SK-N-MC (cell line): ENCODE measurements around the gene ATXN10.

Source experiments
- DNase-seq: peaks from one replicate; pipeline ENCODE4 v3.0.0-alpha.2; 2011; ENCODE audit warnings: low read depth, low spot score
- H3K27ac ChIP-seq: fragments of 200-600 bp; sonication (generic); 2 replicates; pipeline ENCODE4 v1.5.1; 2016; ENCODE audit warnings: mixed run types
- H3K36me3 ChIP-seq: fragments of 200-600 bp; sonication (generic); 2 replicates; pipeline ENCODE4 v1.6.1; 2017; ENCODE audit warnings: antibody characterized with exemption, low read length, mixed read lengths; ENCODE audit not compliant: insufficient read depth
- H3K4me3 ChIP-seq: fragments of 200-600 bp; sonication (generic); 2 replicates; pipeline ENCODE4 v1.5.1; 2016
- H3K9ac ChIP-seq: fragments of 200-600 bp; sonication (generic); 2 replicates; pipeline ENCODE4 v1.8.0; 2017; ENCODE audit warnings: mixed run types, mixed read lengths; ENCODE audit not compliant: insufficient read length
- H3K9me3 ChIP-seq: fragments of 200-600 bp; sonication (generic); 2 replicates; pipeline ENCODE4 v1.6.1; 2017; ENCODE audit warnings: low read depth, mild to moderate bottlenecking, antibody characterized with exemption, low read length, moderate library complexity, mixed read lengths
- EZH2 ChIP-seq: fragments of 200-600 bp; sonication (generic); IDR thresholded peaks from one replicate; pipeline ENCODE4 v1.6.1; 2017; ENCODE audit warnings: antibody characterized with exemption
- FOXP2 ChIP-seq: optimal IDR thresholded peaks from 2 replicates; pipeline ENCODE3; 2011; ENCODE audit warnings: mild to moderate bottlenecking, moderate library complexity; ENCODE audit not compliant: insufficient read depth; ENCODE audit errors: extremely low read length, control extremely low read depth
- POLR2AphosphoS5 ChIP-seq: IDR thresholded peaks from 2 replicates; pipeline ENCODE4 v1.6.1; 2012; ENCODE audit warnings: mild to moderate bottlenecking, low read depth, low read length, borderline replicate concordance

ATXN10 gene

DNA sequence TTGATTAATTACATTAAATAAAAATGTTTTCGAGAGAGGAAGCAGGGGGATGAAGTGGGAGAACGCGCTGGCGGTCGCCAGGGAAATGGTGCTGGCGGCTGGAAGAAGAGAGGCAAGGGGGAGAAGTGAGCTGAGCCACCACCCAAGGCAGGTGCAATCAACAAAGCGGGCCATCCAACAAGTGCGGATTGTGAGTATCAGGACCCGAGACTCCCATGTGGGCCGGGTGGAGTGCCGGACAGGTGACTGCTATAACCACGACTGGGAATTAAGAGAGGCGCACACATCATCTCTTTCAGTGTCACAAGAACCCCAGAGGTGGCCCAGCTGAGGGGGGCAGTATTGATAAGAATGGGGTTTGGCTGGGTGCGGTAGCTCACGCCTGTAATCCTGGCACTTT is 41.2 kb upstream of the ATXN10 start:
- no peak for DNase-seq
- Histone ChIP-seq H3K9me3 (no peaks in the 10 kb centered on the region), H3K36me3 (no peaks in the 10 kb centered on the region), H3K9ac (no peak overlapping the region), H3K4me3 (no peak overlapping the region), H3K27ac (no peak overlapping the region)
- TF ChIP-seq EZH2 (no peak), POLR2AphosphoS5 (no peak), FOXP2 (no peak)

- Histone ChIP-seq H3K36me3 (no peaks in the 10 kb centered on the region), H3K9ac (no peak overlapping the region), H3K4me3 (no peak overlapping the region), H3K9me3 (no peaks in the 10 kb centered on the region), H3K27ac (no peak overlapping the region)
- DNase-seq, result no peak
- TF ChIP-seq EZH2 (no peak), FOXP2 (no peak), POLR2AphosphoS5 (no peak)
Observed at GRCh38 chr22:45631140-45631840, 40.3 kb upstream of the ATXN10 start.

DNA sequence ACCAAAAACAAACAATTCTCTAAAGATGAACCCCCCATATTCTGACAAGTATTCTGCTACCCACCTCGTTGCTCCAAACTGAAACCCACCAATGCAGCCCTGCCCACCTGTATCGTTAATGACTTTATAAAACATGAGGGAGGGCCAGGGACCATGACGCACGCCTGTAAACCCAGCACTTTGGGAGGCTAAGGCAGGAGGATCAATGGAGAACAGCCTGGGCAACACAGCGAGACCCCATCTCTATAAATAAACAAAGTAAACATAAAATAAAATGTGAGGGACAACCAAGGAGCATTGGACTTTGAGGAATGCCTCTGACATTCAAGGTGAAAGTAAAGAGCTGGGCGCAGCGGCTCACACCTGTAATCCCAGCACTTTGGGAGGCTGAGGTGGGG is 39.8 kb upstream of the ATXN10 start:
- Histone ChIP-seq H3K9ac (no peak overlapping the region), H3K4me3 (no peak overlapping the region), H3K9me3 (no peaks in the 10 kb centered on the region), H3K27ac (no peak overlapping the region), H3K36me3 (no peaks in the 10 kb centered on the region)
- TF ChIP-seq FOXP2 (no peak), EZH2 (no peak), POLR2AphosphoS5 (no peak)
- DNase-seq, result no peak

DNA sequence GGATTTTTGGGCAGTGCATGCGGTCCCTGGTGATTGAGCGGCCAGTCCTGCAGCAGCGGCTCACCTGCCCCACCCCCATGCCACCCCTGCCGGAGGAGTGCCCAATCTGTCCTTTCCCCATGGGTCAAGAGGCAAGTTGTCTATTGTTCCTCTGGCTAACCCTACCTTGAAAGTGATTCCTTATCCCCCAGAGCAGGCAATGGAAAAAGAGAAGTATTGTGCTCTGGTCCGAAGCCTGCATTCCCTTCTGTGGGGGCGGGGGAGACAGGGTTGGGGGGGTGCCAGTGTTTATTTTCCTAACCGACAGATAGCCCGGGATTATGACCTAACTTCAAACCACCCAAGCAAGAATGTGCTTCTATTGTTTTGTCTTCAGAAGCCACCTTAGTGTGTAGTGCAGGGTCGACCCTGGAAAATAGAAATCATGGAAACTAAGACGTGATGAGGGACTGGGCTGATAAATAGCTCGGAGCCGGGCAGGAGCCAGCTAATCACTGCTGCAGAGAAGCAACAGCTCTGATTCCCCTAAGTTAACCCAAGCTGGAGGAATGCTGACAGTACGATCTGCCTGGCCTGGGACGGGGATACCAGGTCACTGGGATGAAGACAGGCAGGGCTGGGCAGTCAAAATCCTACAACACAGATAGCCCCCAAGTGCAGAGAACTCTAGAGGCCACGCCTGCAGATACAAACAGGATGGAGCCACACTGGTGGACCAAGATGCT is 38.7 kb upstream of the ATXN10 start:
- Histone ChIP-seq H3K36me3 (no peaks in the 10 kb centered on the region), H3K9me3 (no peaks in the 10 kb centered on the region), H3K27ac (no peak overlapping the region), H3K9ac (no peak overlapping the region), H3K4me3 (no peak overlapping the region)
- TF ChIP-seq FOXP2, result no peak
- TF ChIP-seq EZH2, result no peak
- TF ChIP-seq POLR2AphosphoS5, result no peak
- DNase-seq, result no peak

GRCh38 chr22:45636683-45637082 is 35.0 kb upstream of the ATXN10 start:
- Histone ChIP-seq H3K27ac (no peak overlapping the region), H3K4me3 (no peak overlapping the region), H3K9ac (no peak overlapping the region), H3K36me3 (no peaks in the 10 kb centered on the region), H3K9me3 (no peaks in the 10 kb centered on the region)
- no peak for TF ChIP-seq FOXP2
- TF ChIP-seq POLR2AphosphoS5, result no peak
- no peak for TF ChIP-seq EZH2
- DNase-seq, result no peak

DNA sequence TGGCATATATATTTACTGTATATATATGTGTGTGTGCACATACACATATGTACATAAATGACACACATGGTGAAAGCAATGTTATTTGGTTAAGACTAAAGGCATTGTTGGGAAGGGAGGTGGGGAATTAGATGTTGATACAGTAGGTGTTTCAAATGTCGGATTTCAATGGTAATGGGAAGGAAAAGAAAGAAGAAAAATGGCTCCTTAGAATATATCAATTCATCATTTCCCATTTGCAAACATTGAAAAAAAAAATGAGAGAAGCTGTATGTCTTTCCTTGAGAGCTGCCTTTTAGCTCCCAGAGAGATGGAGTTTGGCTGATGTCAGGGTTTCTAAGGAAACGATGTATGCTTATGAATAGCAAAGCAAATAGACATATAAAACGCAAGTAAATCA is 33.4 kb upstream of the ATXN10 start:
- H3K27ac ChIP-seq, result no peak overlapping the region
- H3K4me3 ChIP-seq, result no peak overlapping the region
- H3K9me3 ChIP-seq, result no peaks in the 10 kb centered on the region
- TF ChIP-seq EZH2, result no peak
- TF ChIP-seq POLR2AphosphoS5, result no peak
- no peak for TF ChIP-seq FOXP2
- no peak for DNase-seq
- H3K36me3 ChIP-seq, result no peaks in the 10 kb centered on the region
- no peak overlapping the region for H3K9ac ChIP-seq

GRCh38 chr22:45638834-45639746 is 32.5 kb upstream of the ATXN10 start:
- TF ChIP-seq EZH2, result no peak
- no peak for TF ChIP-seq POLR2AphosphoS5
- no peak for TF ChIP-seq FOXP2
- Histone ChIP-seq H3K27ac (no peak overlapping the region), H3K9ac (no peak overlapping the region), H3K9me3 (no peaks in the 10 kb centered on the region), H3K36me3 (no peaks in the 10 kb centered on the region), H3K4me3 (no peak overlapping the region)
- no peak for DNase-seq

- Histone ChIP-seq H3K9ac (no peak overlapping the region), H3K9me3 (no peaks in the 10 kb centered on the region), H3K27ac (no peak overlapping the region), H3K36me3 (no peaks in the 10 kb centered on the region), H3K4me3 (no peak overlapping the region)
- no peak for TF ChIP-seq POLR2AphosphoS5
- no peak for TF ChIP-seq FOXP2
- TF ChIP-seq EZH2, result no peak
- no peak for DNase-seq
Observed at GRCh38 chr22:45639747-45640102, 31.9 kb upstream of the ATXN10 start.
